GM13977 (cell line): ENCODE results near the gene GSC2.

Source experiments
- DNase-seq: peaks from one replicate; pipeline ENCODE4 v3.0.0; 2012; ENCODE audit warnings: low spot score
- in situ Hi-C: fragments of 300-500 bp; cut with MboI; formaldehyde crosslinking; loops from one replicate; pipeline ENCODE4 v1.12.0; 2022; ENCODE audit warnings: low sequenced_read_pairs, low pct_unique_long_range_greater_than_20kb, mixed read lengths, inconsistent platforms; ENCODE audit not compliant: unreplicated experiment
- TF ChIP-seq, protein P1 (sequence below): IDR thresholded peaks from 2 replicates; pipeline ENCODE4 v1.5.1; 2012; ENCODE audit warnings: mild to moderate bottlenecking, control low read depth; ENCODE audit not compliant: insufficient read depth; ENCODE audit errors: extremely low read depth, missing control alignments

Gene GSC2

DNA sequence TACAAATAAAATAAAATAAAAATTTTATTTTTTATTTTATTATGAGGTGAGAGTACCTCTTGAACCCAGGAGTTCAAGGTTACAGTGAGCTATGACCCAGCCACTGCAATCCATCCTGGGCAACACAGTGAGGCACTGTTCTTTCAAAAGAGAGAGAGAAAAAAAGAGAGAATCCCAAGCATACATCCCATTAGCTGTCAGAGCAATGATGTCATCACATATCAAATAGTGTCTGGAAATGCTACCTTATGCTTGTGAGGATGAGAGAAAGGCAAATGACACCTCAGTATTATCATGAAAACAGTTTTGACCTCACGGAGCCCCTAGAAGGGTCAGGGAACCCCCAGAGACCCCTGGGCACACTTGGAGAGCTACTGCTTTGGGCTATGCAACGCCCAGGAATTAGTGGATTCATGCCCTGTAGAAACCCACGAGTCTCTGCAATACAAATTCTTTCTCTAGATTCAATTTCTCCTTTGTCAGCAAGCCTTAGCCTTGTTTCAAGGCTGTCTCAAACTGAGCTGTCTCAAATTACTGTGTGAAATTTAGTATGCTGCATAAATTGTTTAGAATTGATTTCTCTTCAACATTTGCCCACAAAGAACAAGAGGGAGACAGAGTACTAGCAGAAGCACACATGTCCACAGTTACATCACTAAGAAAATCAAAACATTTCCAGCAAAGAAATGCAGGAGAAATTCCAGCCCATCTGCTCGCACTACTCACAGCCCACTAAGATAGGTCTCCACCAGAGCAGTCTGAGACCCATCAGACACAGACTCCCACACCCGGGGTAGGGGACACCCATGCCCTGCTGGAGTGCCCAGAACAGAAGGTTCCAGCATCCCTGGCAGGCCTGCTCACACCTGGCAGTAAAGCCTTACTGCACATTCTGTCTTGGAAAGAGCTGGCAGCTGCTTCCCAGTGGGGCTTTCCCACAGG is 45.9 kb downstream of the GSC2 start:
- in situ Hi-C loops: no loop called here
- no peak for DNase-seq

DNA sequence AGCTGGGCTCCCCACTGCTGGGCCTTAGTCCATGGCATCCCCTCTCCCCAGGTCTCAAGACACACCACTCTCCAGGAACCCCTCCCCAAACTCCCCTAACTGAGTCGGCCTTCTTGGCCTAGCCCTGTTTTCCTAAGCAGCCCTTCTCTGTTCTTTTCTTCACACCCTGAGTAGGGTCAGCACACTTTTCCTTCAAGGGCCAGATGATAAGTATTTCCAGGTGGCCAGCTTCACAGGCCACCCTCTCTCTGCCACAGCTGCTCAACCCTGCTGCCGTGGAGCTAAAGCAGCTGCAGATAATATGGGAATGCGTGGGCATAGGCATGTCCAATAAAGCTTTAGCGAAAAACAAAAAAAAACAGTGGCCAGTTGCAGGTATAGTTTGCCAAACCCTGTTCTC is 51.9 kb downstream of the GSC2 start:
- TF ChIP-seq, protein P1, sequence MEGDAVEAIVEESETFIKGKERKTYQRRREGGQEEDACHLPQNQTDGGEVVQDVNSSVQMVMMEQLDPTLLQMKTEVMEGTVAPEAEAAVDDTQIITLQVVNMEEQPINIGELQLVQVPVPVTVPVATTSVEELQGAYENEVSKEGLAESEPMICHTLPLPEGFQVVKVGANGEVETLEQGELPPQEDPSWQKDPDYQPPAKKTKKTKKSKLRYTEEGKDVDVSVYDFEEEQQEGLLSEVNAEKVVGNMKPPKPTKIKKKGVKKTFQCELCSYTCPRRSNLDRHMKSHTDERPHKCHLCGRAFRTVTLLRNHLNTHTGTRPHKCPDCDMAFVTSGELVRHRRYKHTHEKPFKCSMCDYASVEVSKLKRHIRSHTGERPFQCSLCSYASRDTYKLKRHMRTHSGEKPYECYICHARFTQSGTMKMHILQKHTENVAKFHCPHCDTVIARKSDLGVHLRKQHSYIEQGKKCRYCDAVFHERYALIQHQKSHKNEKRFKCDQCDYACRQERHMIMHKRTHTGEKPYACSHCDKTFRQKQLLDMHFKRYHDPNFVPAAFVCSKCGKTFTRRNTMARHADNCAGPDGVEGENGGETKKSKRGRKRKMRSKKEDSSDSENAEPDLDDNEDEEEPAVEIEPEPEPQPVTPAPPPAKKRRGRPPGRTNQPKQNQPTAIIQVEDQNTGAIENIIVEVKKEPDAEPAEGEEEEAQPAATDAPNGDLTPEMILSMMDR: no peak
- DNase-seq: no peak
- in situ Hi-C loops: no loop called here

More for the DNA sequence above, 45.9 kb downstream of the GSC2 start:
- TF ChIP-seq, protein P1: no peak

DNA sequence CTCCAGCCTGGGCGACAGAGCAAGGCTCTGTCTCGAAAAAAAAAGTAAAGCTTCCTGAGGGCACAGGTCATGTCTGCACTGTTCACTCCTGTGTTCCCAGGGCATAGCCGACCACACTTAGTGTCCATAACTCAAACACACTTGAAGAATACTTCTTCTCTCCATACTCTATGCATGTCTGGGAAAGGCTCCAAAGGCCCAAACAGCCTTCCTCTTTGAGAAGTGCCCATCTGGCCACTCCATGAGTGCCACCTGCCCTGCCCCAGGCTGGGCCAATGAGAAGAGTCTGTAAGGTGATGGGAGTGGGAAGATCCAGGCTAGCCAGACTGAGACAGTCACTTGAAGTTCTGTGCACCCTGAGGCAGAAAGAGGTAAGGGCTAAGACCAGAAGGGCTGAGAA is 52.6 kb downstream of the GSC2 start:
- in situ Hi-C loops: no loop called here
- TF ChIP-seq, protein P1: no peak
- no peak for DNase-seq
